ENCODE measurements around the gene CNTN4. TPM values are rescaled to one million over a fixed set of nuclear protein-coding genes. Genes with fewer than 3 reads are reported as not detected.

The CNTN4 gene
- total and polyA plus RNA-seq, 2 experiments from 2014 or later, result 0.91 to 4.0 TPM

- Histone ChIP-seq H3K4me3 (no peak overlapping the region), H3K36me3 (ENCODE audit: insufficient read depth) (no peaks in the 10 kb centered on the region), H3F3A (replicated peaks; ENCODE audit: low read depth) (no peaks in the 10 kb centered on the region), H3K27me3 (ENCODE audit: insufficient read depth) (no peaks in the 10 kb centered on the region), H2AFZ (no peak overlapping the region), H4K20me1 (replicated peaks; ENCODE audit: insufficient read depth) (no peaks in the 10 kb centered on the region), H3K4me2 (no peak overlapping the region), H3K9me2 (ENCODE audit: insufficient read depth) (no peaks in the 10 kb centered on the region), H3K4me1 (ENCODE audit: insufficient read depth) (no peaks in the 10 kb centered on the region), H3K27ac (ENCODE audit: low read depth) (no peak overlapping the region), H3K79me2 (replicated peaks; ENCODE audit: insufficient read depth) (no peaks in the 10 kb centered on the region)
- H3K4me3 Mint-ChIP-seq, result no peak overlapping the region
- TF ChIP-seq REST (IDR thresholded peaks at IDR 0.05; ENCODE audit: unreplicated experiment), result no peak
- TF ChIP-seq EZH2 (IDR thresholded peaks at IDR 0.05; ENCODE audit: low read depth, unreplicated experiment), result no peak
- TF ChIP-seq CTCF (conservative IDR thresholded peaks at IDR 0.05; ENCODE audit: low read depth in 2 of 2), result no peak
- TF ChIP-seq POLR2AphosphoS5 (IDR thresholded peaks at IDR 0.05; ENCODE audit: low read depth), result no peak
- no peak for TF ChIP-seq NANOG (IDR thresholded peaks at IDR 0.05; ENCODE audit: borderline replicate concordance)
- no peak for TF ChIP-seq STAT1 (IDR thresholded peaks at IDR 0.05; ENCODE audit: unreplicated experiment)
- no peak for TF ChIP-seq ETS1 (IDR thresholded peaks at IDR 0.05)
- no peak for TF ChIP-seq CREB1 (CRISPR knock-in tag; IDR thresholded peaks at IDR 0.05; ENCODE audit: low read depth)
- no peak for TF ChIP-seq ZNF462 (CRISPR knock-in tag; IDR thresholded peaks at IDR 0.05)
- no peak for TF ChIP-seq EZH2phosphoT487 (IDR thresholded peaks at IDR 0.05; ENCODE audit: unreplicated experiment)
- no peak for TF ChIP-seq ZNF114 (CRISPR knock-in tag; IDR thresholded peaks at IDR 0.05)
- no peak for TF ChIP-seq JUNB (IDR thresholded peaks at IDR 0.05; ENCODE audit: unreplicated experiment)
- no peak for TF ChIP-seq ZNF331 (CRISPR knock-in tag; IDR thresholded peaks at IDR 0.05; ENCODE audit: low read depth)
- no peak overlapping the region for H3K27ac Mint-ChIP-seq
- H3K36me3 Mint-ChIP-seq (ENCODE audit: low read depth), result peaks cover 32% of the 10 kb centered on the region
- DNase-seq (ENCODE audit: low spot score) (no peak), ATAC-seq (no peak)
- H3K4me1 Mint-ChIP-seq, result no peaks in the 10 kb centered on the region
- peaks cover 98% of the 10 kb centered on the region for H3K9me3 Mint-ChIP-seq
- peaks cover 3% of the 10 kb centered on the region for H3K27me3 Mint-ChIP-seq (ENCODE audit: insufficient read depth, low read depth, poor library complexity)
Measured at GRCh38 chr3:2504912-2505311, 406.2 kb downstream of the CNTN4 start.

Data from GM23338 (cell line).